Mammary epithelial cell (primary cell): ENCODE measurements around the gene CDKL5.

Experiments
- EZH2 ChIP-seq: IDR thresholded peaks from 2 replicates; pipeline ENCODE4 v1.6.1; 2012; ENCODE audit warnings: low read length, inconsistent platforms, borderline replicate concordance
- TF ChIP-seq, protein P1 (sequence below), 2 donors: IDR thresholded peaks in 1 of 2; conservative IDR thresholded peaks in 1 of 2; 2 replicates each; pipeline ENCODE4 v1.5.1; 2011 to 2012; ENCODE audit warnings: inconsistent platforms in 2 of 2, low read length in 2 of 2, mild to moderate bottlenecking in 2 of 2, control low read depth in 1 of 2, low read depth in 1 of 2; ENCODE audit not compliant: insufficient read depth in 1 of 2; ENCODE audit errors: extremely low read depth in 1 of 2

GRCh38 chrX:18638398-18638797 lies 213.0 kb downstream of the CDKL5 start:
- TF ChIP-seq, protein P1, sequence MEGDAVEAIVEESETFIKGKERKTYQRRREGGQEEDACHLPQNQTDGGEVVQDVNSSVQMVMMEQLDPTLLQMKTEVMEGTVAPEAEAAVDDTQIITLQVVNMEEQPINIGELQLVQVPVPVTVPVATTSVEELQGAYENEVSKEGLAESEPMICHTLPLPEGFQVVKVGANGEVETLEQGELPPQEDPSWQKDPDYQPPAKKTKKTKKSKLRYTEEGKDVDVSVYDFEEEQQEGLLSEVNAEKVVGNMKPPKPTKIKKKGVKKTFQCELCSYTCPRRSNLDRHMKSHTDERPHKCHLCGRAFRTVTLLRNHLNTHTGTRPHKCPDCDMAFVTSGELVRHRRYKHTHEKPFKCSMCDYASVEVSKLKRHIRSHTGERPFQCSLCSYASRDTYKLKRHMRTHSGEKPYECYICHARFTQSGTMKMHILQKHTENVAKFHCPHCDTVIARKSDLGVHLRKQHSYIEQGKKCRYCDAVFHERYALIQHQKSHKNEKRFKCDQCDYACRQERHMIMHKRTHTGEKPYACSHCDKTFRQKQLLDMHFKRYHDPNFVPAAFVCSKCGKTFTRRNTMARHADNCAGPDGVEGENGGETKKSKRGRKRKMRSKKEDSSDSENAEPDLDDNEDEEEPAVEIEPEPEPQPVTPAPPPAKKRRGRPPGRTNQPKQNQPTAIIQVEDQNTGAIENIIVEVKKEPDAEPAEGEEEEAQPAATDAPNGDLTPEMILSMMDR (conservative IDR thresholded peaks at IDR 0.05 in 1 of 2, IDR thresholded peaks at IDR 0.05 in 1 of 2; ENCODE audit: extremely low read depth in 1 of 2, insufficient read depth in 1 of 2, low read depth in 1 of 2, low read length in 2 of 2), result no peak
- no peak for TF ChIP-seq EZH2
